Mucosa of descending colon (tissue), 3 donors: Measurements from ENCODE around the gene COTL1. TPM values are rescaled to one million over a fixed set of nuclear protein-coding genes. Genes with fewer than 3 reads are reported as not detected.

Experiments
- ATAC-seq: fragments of 200-7000 bp; cut with Tn5 transposase; one replicate; pipeline ENCODE4 v1.9.1; 2020; ENCODE audit warnings: mild to moderate bottlenecking, moderate library complexity
- DNase-seq, 3 donors: peaks; one replicate each; pipeline ENCODE4 v3.0.0-alpha.2; 2020
- H3K36me3 ChIP-seq: fragments of 200-600 bp; one replicate; pipeline ENCODE4 v1.8.0; 2021; ENCODE audit warnings: low read depth, mild to moderate bottlenecking
- H3K4me1 ChIP-seq: fragments of 200-600 bp; one replicate; pipeline ENCODE4 v1.8.0; 2021; ENCODE audit warnings: low read depth, mild to moderate bottlenecking
- H3K4me3 ChIP-seq: fragments of 200-600 bp; one replicate; pipeline ENCODE4 v1.8.0; 2021; ENCODE audit warnings: mild to moderate bottlenecking
- H3K9me3 ChIP-seq: fragments of 200-600 bp; one replicate; pipeline ENCODE4 v1.8.0; 2021; ENCODE audit warnings: mild to moderate bottlenecking
- intact Hi-C, 2 donors: fragments of 100-400 bp; cut with DNase I in 1 of 2; cut with micrococcal nuclease in 1 of 2; formaldehyde crosslinking; loops; one replicate each; pipeline versions ENCODE4 v1.11.0 to v1.11.1; 2022; cut with DNase I, micrococcal nuclease
- total RNA-seq, 3 donors: library from RNA; stranded (reverse); fragmentation: NEBNext Ultra II Directional in 2 of 3; extraction: Animal tissue kit (Norgen Biotek cat#: 25700) in 2 of 3; gene quantifications; one replicate each; pipeline versions ENCODE4 v1.2.1 to v1.2.4, GENCODE V29; 2021 to 2023
- TF ChIP-seq, protein P1 (sequence below): fragments of 200-600 bp; IDR thresholded peaks from one replicate; pipeline ENCODE4 v1.8.0; 2022; ENCODE audit warnings: antibody characterized with exemption, mild to moderate bottlenecking
- donor health status: DM: no; HTN: no; CAD: no; lungs with moderate emphysema.
- donor health status: DM: no; HTN: no; CAD: no.
- donor health status: DM: no; HTN: yes; CAD: no.

COTL1 gene
- total RNA-seq, 3 donors from 2014 or later = 52.8 to 120 (median 56.8) TPM

DNA sequence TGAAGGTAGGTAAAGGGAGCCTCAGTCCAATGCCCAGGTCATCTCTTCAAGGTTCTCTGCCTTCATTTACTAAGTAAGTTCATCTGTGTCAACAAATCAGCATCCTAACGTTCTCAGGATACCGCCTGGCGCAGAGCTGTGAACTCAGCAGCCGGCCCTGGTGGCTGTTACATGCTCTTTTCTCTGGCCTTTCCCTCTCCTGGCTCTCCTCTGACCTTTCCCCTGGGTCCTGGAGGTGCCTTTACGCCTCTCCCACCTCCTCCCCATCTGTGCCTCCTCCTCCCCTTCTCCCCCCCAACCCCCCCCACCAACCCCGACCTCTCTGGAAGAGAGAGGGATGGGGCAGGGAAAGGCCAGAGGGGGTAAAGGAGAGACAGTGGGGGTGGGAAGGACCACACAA lies 19.5 kb downstream of the COTL1 start:
- Histone ChIP-seq H3K9me3 (no peaks in the 10 kb centered on the region), H3K4me1 (peaks cover 38% of the 10 kb centered on the region), H3K4me3 (no peak overlapping the region), H3K36me3 (peaks cover 4% of the 10 kb centered on the region)
- TF ChIP-seq, protein P1, sequence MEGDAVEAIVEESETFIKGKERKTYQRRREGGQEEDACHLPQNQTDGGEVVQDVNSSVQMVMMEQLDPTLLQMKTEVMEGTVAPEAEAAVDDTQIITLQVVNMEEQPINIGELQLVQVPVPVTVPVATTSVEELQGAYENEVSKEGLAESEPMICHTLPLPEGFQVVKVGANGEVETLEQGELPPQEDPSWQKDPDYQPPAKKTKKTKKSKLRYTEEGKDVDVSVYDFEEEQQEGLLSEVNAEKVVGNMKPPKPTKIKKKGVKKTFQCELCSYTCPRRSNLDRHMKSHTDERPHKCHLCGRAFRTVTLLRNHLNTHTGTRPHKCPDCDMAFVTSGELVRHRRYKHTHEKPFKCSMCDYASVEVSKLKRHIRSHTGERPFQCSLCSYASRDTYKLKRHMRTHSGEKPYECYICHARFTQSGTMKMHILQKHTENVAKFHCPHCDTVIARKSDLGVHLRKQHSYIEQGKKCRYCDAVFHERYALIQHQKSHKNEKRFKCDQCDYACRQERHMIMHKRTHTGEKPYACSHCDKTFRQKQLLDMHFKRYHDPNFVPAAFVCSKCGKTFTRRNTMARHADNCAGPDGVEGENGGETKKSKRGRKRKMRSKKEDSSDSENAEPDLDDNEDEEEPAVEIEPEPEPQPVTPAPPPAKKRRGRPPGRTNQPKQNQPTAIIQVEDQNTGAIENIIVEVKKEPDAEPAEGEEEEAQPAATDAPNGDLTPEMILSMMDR = no peak
- intact Hi-C loops = no loop called here
- DNase-seq (no peak), ATAC-seq (no peak)

DNA sequence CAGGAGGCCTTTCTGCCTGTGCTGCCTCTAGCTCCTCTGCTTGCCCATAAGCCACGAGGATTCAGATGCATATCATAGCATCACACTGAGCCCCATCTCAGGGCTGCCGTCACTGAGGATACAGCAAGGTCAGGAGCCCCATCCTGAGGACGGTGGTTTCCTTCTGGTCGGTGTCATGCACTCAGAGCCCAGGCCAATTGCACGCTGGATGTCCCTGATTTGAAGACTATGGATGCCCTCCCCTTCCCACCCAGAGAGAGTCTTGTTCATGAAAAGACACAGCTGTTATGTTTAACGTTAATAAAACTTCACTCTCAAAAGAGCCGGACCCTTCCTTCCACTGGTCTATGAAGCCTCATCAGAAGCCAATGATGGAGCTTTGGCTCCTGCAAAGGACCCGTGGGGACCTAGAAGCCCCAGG lies 19.9 kb downstream of the COTL1 start:
- Histone ChIP-seq H3K4me3 (no peak overlapping the region), H3K4me1 (peaks cover 38% of the 10 kb centered on the region)

DNA sequence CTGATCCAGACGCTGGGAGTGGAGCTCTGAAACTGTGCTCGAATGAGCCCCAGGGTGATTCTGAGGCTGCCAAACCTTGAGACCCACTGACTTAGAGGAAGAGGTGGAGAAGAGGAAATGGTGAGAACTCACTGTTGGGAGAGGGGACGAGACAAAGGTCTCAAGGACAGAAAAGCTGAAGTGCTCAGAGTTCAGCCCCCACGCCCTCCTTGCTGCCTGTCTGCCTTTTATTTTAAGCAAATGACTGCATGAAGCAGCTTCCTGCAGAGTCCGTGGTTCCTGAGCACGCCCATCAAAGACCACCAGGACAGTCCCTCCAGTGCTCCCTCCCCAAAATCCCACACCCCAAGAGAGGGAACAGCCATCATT lies 20.4 kb downstream of the COTL1 start:
- H3K4me1 ChIP-seq = peaks cover 38% of the 10 kb centered on the region

More for the DNA sequence above, 19.9 kb downstream of the COTL1 start:
- DNase-seq (no peak), ATAC-seq (no peak)
- H3K36me3 ChIP-seq = peaks cover 4% of the 10 kb centered on the region
- TF ChIP-seq, protein P1 = no peak
- no peaks in the 10 kb centered on the region for H3K9me3 ChIP-seq
- intact Hi-C loops = no loop called here

DNA sequence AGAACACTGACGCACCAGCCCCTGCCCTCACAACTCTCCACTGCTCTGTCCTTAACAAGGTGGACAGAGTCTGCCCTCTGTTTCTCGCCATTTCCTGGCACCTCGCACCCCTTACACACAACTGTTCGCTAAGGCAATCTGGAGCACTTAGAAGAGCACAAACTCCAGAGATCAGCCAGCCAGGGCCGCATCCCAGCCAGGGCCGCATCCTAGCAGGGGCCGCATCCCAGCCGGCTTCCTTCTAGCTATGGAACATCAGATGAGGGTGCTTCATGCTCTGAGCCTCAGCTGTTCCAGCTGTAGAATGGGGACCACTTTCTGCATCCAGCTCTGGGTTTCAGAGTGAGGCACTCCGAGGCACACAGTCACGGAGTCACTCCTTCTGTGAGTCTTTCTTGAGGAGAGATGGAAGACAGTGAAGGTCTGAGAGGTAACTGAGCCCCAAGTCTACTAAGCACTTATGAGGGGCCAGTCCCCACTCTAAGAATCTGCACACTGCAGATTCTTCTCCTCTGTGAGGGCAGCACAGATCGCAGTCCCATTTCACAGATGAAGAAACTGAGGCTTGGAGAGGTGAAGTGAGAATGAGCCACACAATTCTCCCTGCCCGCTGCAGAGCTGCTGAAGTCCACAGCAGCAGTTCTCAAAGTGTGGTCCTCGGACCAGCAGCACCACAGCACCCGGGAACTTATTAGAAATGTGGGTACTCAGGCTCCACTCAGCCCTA lies 20.9 kb downstream of the COTL1 start:
- DNase-seq (no peak), ATAC-seq (no peak)
- Histone ChIP-seq H3K9me3 (no peaks in the 10 kb centered on the region), H3K36me3 (peaks cover 4% of the 10 kb centered on the region), H3K4me1 (peaks cover 38% of the 10 kb centered on the region), H3K4me3 (no peak overlapping the region)
- intact Hi-C loops = no loop called here
- TF ChIP-seq, protein P1 = no peak

More for the DNA sequence above, 20.4 kb downstream of the COTL1 start:
- ATAC-seq = peak; percentile 1
- intact Hi-C loops = no loop called here
- TF ChIP-seq, protein P1 = no peak
- Histone ChIP-seq H3K9me3 (no peaks in the 10 kb centered on the region), H3K4me3 (no peak overlapping the region), H3K36me3 (peaks cover 4% of the 10 kb centered on the region)
- no peak for DNase-seq

DNA sequence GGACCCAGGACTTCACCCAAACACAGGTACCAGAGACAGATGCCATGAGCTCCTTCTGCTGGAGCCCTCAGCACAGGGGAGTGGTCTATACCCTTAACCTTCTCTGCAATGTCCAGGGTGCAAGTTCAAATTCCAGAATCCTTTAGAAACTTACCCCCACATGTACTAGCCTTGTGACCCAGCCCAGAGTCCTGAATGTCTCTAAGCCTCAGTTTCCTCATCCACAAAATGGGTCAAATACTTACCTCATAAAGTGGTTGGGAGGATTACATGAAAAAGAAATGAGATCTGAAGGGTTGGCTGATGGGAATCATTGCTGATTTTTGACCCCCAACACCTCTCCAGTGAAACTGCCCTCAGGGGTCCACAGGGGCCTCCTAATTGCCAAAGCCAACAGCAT lies 21.7 kb downstream of the COTL1 start:
- intact Hi-C loops = no loop called here
- no peak overlapping the region for H3K4me3 ChIP-seq
- H3K4me1 ChIP-seq = peaks cover 31% of the 10 kb centered on the region
- no peaks in the 10 kb centered on the region for H3K9me3 ChIP-seq
- ATAC-seq = no peak
- TF ChIP-seq, protein P1 = no peak
- peaks cover 4% of the 10 kb centered on the region for H3K36me3 ChIP-seq
- DNase-seq = no peak
